ENCODE results near the gene NOXA1. TPM values are rescaled to one million over a fixed set of nuclear protein-coding genes. Genes with fewer than 3 reads are reported as not detected.

NOXA1 gene
- total RNA-seq, 1 experiment from 2014 or later, result 0.28 TPM

- no peaks in the 10 kb centered on the region for H3K4me1 ChIP-seq (ENCODE audit: insufficient read depth, low read length, poor library complexity, severe bottlenecking)
- CTCF ChIA-PET, result interaction anchor here (0.7 kb wide), 1 partner anchor 143 kb away, joined by 3 read pairs; no protein-coding TSS in a partner anchor
- POLR2A ChIA-PET (ENCODE audit: low non-redundant PET), result no interaction called here
- BruUV-seq (replicated peaks), result no TSS peak
- DNase-seq (ENCODE audit: low spot score), result no peak
- intact Hi-C loops (cut with micrococcal nuclease; ENCODE audit: unreplicated experiment), result no loop called here
- no peaks in the 10 kb centered on the region for H3K27me3 ChIP-seq (replicated peaks; ENCODE audit: insufficient read depth, low read depth, low read length, poor library complexity)
- no peaks in the 10 kb centered on the region for H3K36me3 ChIP-seq (ENCODE audit: insufficient read depth, low read length, poor library complexity, severe bottlenecking)
- H3K27ac ChIP-seq (ENCODE audit: low read depth, low read length, poor library complexity, severe bottlenecking), result no peak overlapping the region
- TF ChIP-seq CTCF (conservative IDR thresholded peaks at IDR 0.05; ENCODE audit: low read depth, low read length), result no peak
- no peak for TF ChIP-seq EZH2 (IDR thresholded peaks at IDR 0.05; ENCODE audit: borderline replicate concordance, low read depth, low read length, poor library complexity, severe bottlenecking)
- no peak overlapping the region for H3K4me3 ChIP-seq (ENCODE audit: low read depth, low read length, poor library complexity, severe bottlenecking)
- H3K9me3 ChIP-seq (ENCODE audit: low read depth, low read length, poor library complexity, severe bottlenecking), result no peaks in the 10 kb centered on the region
These were observed 13.8 kb downstream of the NOXA1 start for GRCh38 chr9:137436761-137437600.

- Histone ChIP-seq H3K27me3 (replicated peaks; ENCODE audit: insufficient read depth, low read depth, low read length, poor library complexity) (no peaks in the 10 kb centered on the region), H3K4me1 (ENCODE audit: insufficient read depth, low read length, poor library complexity, severe bottlenecking) (no peaks in the 10 kb centered on the region), H3K36me3 (ENCODE audit: insufficient read depth, low read length, poor library complexity, severe bottlenecking) (no peaks in the 10 kb centered on the region), H3K27ac (ENCODE audit: low read depth, low read length, poor library complexity, severe bottlenecking) (no peak overlapping the region), H3K9me3 (ENCODE audit: low read depth, low read length, poor library complexity, severe bottlenecking) (no peaks in the 10 kb centered on the region), H3K4me3 (ENCODE audit: low read depth, low read length, poor library complexity, severe bottlenecking) (no peak overlapping the region)
- BruUV-seq (replicated peaks), result no TSS peak
- POLR2A ChIA-PET (ENCODE audit: low non-redundant PET), result no interaction called here
- DNase-seq (ENCODE audit: low spot score), result no peak
- CTCF ChIA-PET, result no interaction called here
- intact Hi-C loops (cut with micrococcal nuclease; ENCODE audit: unreplicated experiment), result no loop called here
- no peak for TF ChIP-seq CTCF (conservative IDR thresholded peaks at IDR 0.05; ENCODE audit: low read depth, low read length)
- no peak for TF ChIP-seq EZH2 (IDR thresholded peaks at IDR 0.05; ENCODE audit: borderline replicate concordance, low read depth, low read length, poor library complexity, severe bottlenecking)
These were observed 14.7 kb downstream of the NOXA1 start for GRCh38 chr9:137437691-137438590.

GRCh38 chr9:137438591-137439157 is 15.5 kb downstream of the NOXA1 start:
- H3K27ac ChIP-seq (ENCODE audit: low read depth, low read length, poor library complexity, severe bottlenecking), result no peak overlapping the region
- H3K27me3 ChIP-seq (replicated peaks; ENCODE audit: insufficient read depth, low read depth, low read length, poor library complexity), result no peaks in the 10 kb centered on the region
- H3K9me3 ChIP-seq (ENCODE audit: low read depth, low read length, poor library complexity, severe bottlenecking), result no peaks in the 10 kb centered on the region
- ChIA-PET CTCF (no interaction called here), POLR2A (ENCODE audit: low non-redundant PET) (no interaction called here)
- H3K4me3 ChIP-seq (ENCODE audit: low read depth, low read length, poor library complexity, severe bottlenecking), result no peak overlapping the region
- TF ChIP-seq EZH2 (IDR thresholded peaks at IDR 0.05; ENCODE audit: borderline replicate concordance, low read depth, low read length, poor library complexity, severe bottlenecking) (no peak), CTCF (conservative IDR thresholded peaks at IDR 0.05; ENCODE audit: low read depth, low read length) (no peak)
- no TSS peak for BruUV-seq (replicated peaks)
- no peak for DNase-seq (ENCODE audit: low spot score)
- intact Hi-C loops (cut with micrococcal nuclease; ENCODE audit: unreplicated experiment), result no loop called here
- H3K4me1 ChIP-seq (ENCODE audit: insufficient read depth, low read length, poor library complexity, severe bottlenecking), result no peaks in the 10 kb centered on the region
- no peaks in the 10 kb centered on the region for H3K36me3 ChIP-seq (ENCODE audit: insufficient read depth, low read length, poor library complexity, severe bottlenecking)
